Activated naive CD4-positive, alpha-beta T cell treated with anti-CD3 and anti-CD28 coated beads, Interleukin-2, amount 50 U/mL, for 24 hours (primary cell): ENCODE results near the gene MPP7.
A peak's percentile ranks its signal among the peaks of the same experiment; 100 is the strongest.
"Not testable (repeated sequence)": the region's sequence is repeated elsewhere in the genome, so short reads cannot be mapped to it uniquely, and the experiment has no call there.

Experiments
- H3K27ac Mint-ChIP-seq: one replicate; pipeline ENCODE4 v1.8.0; 2021; ENCODE audit warnings: mild to moderate bottlenecking, mixed read lengths
- H3K27me3 Mint-ChIP-seq: one replicate; pipeline ENCODE4 v1.8.0; 2021; ENCODE audit warnings: mixed read lengths
- H3K36me3 Mint-ChIP-seq: one replicate; pipeline ENCODE4 v1.8.0; 2021; ENCODE audit warnings: mixed read lengths
- H3K4me1 Mint-ChIP-seq: one replicate; pipeline ENCODE4 v1.8.0; 2021; ENCODE audit warnings: mixed read lengths
- H3K4me3 Mint-ChIP-seq: one replicate; pipeline ENCODE4 v1.8.0; 2021; ENCODE audit warnings: mild to moderate bottlenecking, mixed read lengths
- H3K9me3 Mint-ChIP-seq: one replicate; pipeline ENCODE4 v1.8.0; 2021; ENCODE audit warnings: mixed read lengths

MPP7 gene

DNA sequence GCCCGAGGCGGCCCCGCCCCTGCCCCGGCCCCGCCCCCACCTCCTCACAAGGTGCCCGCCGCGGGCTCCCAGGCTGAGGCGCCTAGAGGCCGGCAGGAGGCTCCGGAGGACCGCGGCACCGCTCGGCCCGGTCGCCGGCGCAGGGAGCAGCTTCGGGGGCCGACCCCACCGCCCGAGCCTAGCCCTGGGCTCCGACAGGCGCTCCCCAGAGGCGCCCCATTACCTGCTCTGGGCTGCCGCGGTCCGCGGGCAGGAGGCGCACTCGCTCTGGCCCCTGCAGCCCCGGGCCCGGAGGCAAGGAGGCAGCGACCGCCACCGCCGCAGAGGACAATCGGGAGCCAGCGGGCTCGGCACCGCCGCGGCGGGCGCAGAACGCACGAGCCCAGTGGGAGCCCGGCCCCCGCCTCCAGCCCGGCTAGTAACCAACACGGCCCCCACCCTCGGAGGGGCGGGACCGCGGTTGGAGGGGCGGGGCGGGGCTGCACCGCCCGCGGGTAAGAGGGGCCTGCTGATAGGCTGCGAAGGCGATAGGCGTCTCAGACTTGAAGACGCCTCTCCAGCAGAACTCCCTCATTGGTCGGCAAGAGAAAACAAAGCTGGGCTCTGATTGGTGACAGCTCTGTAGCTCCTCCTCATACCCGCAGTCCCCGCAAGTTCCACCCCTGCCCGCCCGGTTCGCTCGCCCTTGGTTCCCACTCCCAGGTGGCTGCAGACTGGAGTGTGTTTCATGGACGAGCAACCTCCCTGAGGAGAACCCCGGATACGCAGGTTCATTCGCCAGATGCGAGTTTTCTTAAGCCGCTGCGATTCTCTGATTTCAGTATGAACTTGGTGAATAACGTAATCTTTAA lies at the start of gene MPP7:
TSS of gene MPP7 (minus strand) at position 427 of the 851 bp plus-strand sequence. CDS start 64,460 bp downstream, outside the sequence.
- H3K36me3 Mint-ChIP-seq: no peaks in the 10 kb centered on the region
- H3K27ac Mint-ChIP-seq: peak within 1 kb of the TSS; percentile 76
- no peaks in the 10 kb centered on the region for H3K27me3 Mint-ChIP-seq
- peaks cover 65% of the 10 kb centered on the region for H3K4me1 Mint-ChIP-seq
- peak within 1 kb of the TSS; percentile 95 for H3K4me3 Mint-ChIP-seq
- no peaks in the 10 kb centered on the region for H3K9me3 Mint-ChIP-seq

DNA sequence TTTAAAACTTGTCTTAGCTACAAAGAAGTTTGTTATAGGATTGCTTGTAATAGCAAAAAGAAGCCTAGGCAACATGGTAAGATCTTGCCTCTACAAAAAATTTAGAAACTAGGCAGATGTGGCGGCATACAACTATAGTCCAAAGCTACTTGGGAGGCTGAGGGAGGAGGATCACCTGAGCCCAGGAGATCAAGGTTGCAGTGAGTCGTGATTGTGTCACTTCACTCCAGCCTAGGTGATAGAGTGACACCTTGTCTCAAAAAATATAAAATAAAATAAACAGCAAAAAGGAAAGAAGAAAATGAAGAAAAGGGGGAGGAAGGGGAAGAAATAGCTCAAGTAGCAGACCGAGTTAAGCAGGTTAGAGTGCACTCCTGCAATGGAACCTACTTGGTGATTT lies 47.0 kb upstream of the MPP7 start:
- H3K27ac Mint-ChIP-seq: no peak overlapping the region

GRCh38 chr10:28343987-28344895 lies 41.4 kb upstream of the MPP7 start:
- Mint-ChIP-seq H3K27ac (peak overlapping the region; percentile 25), H3K4me3 (no peak overlapping the region), H3K4me1 (peaks cover 6% of the 10 kb centered on the region), H3K27me3 (no peaks in the 10 kb centered on the region), H3K36me3 (peaks cover 9% of the 10 kb centered on the region), H3K9me3 (peaks cover 20% of the 10 kb centered on the region)

More for the DNA sequence above, 47.0 kb upstream of the MPP7 start:
- peaks cover 2% of the 10 kb centered on the region for H3K36me3 Mint-ChIP-seq
- H3K4me3 Mint-ChIP-seq: no peak overlapping the region
- no peaks in the 10 kb centered on the region for H3K4me1 Mint-ChIP-seq
- H3K9me3 Mint-ChIP-seq: peaks cover 9% of the 10 kb centered on the region
- H3K27me3 Mint-ChIP-seq: no peaks in the 10 kb centered on the region

GRCh38 chr10:28343252-28343651 lies 40.4 kb upstream of the MPP7 start:
- H3K4me3 Mint-ChIP-seq: no peak overlapping the region
- no peak overlapping the region for H3K27ac Mint-ChIP-seq
- H3K27me3 Mint-ChIP-seq: no peaks in the 10 kb centered on the region
- peaks cover 9% of the 10 kb centered on the region for H3K36me3 Mint-ChIP-seq
- H3K9me3 Mint-ChIP-seq: peaks cover 20% of the 10 kb centered on the region
- peaks cover 9% of the 10 kb centered on the region for H3K4me1 Mint-ChIP-seq

DNA sequence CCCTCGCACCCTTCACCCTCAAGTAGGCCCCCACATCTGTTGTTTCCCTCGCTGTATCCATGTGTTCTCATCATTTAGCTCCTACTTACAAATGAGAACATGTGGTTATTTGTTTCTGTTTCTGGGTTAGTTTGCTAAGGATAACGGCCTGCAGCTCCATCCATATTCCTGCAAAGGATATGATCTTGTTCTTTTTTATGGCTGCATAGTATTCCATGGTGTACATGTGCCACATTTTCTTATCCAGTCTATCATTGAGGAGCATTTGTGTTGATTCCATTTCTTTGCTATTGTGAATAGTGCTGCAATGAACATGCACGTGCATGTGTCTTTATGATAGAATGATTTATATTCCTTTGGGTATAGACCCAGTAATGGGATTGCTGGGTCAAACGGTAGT lies 38.8 kb upstream of the MPP7 start:
- not testable (repeated sequence) for H3K36me3 Mint-ChIP-seq, H3K27ac Mint-ChIP-seq, H3K4me3 Mint-ChIP-seq, H3K27me3 Mint-ChIP-seq
- Mint-ChIP-seq H3K9me3 (peaks cover 15% of the 10 kb centered on the region), H3K4me1 (peaks cover 21% of the 10 kb centered on the region)

DNA sequence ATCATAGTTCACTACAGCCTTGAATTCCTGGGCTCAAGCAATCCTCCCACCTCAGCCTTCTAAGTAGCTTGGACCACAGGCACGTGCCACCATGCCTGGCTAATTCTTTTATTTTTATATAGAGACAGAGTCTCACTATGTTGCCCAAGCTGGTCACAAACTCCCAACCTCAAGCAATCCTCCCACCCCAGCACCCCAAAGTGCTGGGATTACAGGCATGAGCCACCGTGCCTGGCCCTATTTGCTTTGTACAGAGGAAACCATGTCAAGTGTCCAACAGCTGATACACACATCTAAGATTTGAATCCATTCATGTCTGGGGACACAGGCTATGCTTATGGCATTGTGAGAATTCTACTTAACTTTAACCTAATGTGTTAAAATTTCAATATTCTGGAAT lies 29.9 kb upstream of the MPP7 start:
- Mint-ChIP-seq H3K36me3 (no peaks in the 10 kb centered on the region), H3K27ac (peak overlapping the region; percentile 92), H3K4me1 (peaks cover 85% of the 10 kb centered on the region), H3K27me3 (no peaks in the 10 kb centered on the region), H3K4me3 (peak overlapping the region; percentile 89), H3K9me3 (no peaks in the 10 kb centered on the region)

DNA sequence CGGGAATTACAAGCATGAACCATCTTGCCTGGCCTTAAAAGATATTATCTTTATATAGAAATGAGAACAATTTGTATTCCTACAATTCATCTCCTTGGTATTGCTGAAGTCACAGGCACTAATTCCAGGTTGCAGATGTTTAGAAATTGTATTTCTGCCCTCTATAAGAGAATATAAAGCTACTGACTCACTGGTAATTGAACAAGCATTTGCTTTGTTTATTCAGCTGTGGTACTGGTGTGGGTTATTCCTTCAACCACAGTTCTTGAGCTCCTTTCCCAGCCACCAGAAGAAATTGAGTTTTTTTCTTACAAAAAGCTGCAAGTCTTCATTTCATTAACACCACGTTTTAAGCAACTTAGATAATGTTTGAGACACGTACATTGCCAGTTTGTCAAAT lies 29.0 kb upstream of the MPP7 start:
- H3K36me3 Mint-ChIP-seq: no peaks in the 10 kb centered on the region
- peak overlapping the region; percentile 64 for H3K4me3 Mint-ChIP-seq
- H3K9me3 Mint-ChIP-seq: no peaks in the 10 kb centered on the region
- H3K27ac Mint-ChIP-seq: peak overlapping the region; percentile 94
- peaks cover 85% of the 10 kb centered on the region for H3K4me1 Mint-ChIP-seq
- H3K27me3 Mint-ChIP-seq: no peaks in the 10 kb centered on the region

GRCh38 chr10:28331066-28331465 lies 28.2 kb upstream of the MPP7 start:
- peak overlapping the region; percentile 91 for H3K27ac Mint-ChIP-seq
- H3K27me3 Mint-ChIP-seq: no peaks in the 10 kb centered on the region
- no peaks in the 10 kb centered on the region for H3K36me3 Mint-ChIP-seq
- H3K9me3 Mint-ChIP-seq: no peaks in the 10 kb centered on the region
- H3K4me3 Mint-ChIP-seq: peak overlapping the region; percentile 49
- peaks cover 85% of the 10 kb centered on the region for H3K4me1 Mint-ChIP-seq

- Mint-ChIP-seq H3K4me3 (no peak overlapping the region), H3K9me3 (no peaks in the 10 kb centered on the region), H3K36me3 (peaks cover 2% of the 10 kb centered on the region), H3K27ac (no peak overlapping the region), H3K4me1 (peaks cover 74% of the 10 kb centered on the region), H3K27me3 (no peaks in the 10 kb centered on the region)
These were observed 25.5 kb upstream of the MPP7 start for GRCh38 chr10:28328346-28328745.

- Mint-ChIP-seq H3K27ac (peak overlapping the region; percentile 62), H3K4me3 (no peak overlapping the region), H3K4me1 (peaks cover 71% of the 10 kb centered on the region), H3K27me3 (no peaks in the 10 kb centered on the region), H3K9me3 (no peaks in the 10 kb centered on the region), H3K36me3 (peaks cover 3% of the 10 kb centered on the region)
These were observed 24.6 kb upstream of the MPP7 start for GRCh38 chr10:28327491-28327880.

DNA sequence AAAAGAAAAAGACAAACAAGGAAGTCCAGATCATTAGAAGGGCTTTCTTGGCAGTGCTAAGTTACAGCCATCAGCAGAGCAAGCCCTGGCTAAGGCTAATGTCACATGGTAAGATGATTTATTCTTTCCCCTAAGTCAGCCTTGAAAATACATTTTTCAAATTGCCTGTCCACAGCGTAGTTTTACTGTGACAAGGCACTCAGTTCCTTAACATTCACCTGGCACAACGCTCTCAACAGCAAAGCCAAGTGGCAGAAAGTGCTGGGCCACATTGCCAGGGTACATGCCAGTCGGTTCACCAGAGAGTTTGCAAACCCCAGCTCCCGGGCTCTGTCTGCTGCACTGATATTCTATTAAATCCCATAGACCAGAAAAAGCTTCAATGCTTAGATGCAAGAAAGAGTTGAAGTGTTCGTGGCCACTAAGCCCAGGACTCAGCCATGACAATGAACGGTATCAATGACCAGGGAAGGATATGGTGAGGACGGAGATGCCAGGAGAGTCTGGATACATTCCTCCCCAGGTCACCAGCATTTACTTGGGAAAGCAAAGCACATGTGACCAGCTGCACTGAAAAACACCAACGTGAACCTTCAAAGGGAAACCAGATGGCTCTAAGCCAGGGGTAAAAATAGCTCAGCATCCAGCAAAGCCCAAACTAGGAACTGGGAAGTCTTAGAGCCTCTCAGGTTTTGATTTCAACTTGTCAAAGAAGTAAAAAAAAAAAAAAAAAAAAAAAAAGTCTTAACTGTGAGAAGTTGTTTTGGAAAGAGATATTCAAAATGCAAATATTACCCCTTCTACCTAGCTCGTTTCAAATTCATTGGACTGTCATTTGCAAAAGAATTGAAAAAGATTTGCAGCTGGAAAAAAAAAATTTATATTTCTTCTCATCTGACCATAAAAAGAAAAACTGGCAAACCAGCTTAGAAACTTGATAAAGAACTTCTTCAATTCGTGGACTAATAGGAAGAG lies 23.9 kb upstream of the MPP7 start:
- Mint-ChIP-seq H3K27me3 (no peaks in the 10 kb centered on the region), H3K4me1 (peaks cover 66% of the 10 kb centered on the region), H3K9me3 (no peaks in the 10 kb centered on the region), H3K36me3 (peaks cover 4% of the 10 kb centered on the region), H3K4me3 (peak overlapping the region; percentile 51), H3K27ac (peak overlapping the region; percentile 43)

- Mint-ChIP-seq H3K36me3 (peaks cover 9% of the 10 kb centered on the region), H3K27me3 (no peaks in the 10 kb centered on the region), H3K4me1 (peaks cover 41% of the 10 kb centered on the region), H3K4me3 (no peak overlapping the region), H3K27ac (no peak overlapping the region), H3K9me3 (no peaks in the 10 kb centered on the region)
These were observed 17.9 kb upstream of the MPP7 start for GRCh38 chr10:28320799-28321198.

GRCh38 chr10:28320090-28320489 lies 17.2 kb upstream of the MPP7 start:
- Mint-ChIP-seq H3K4me3 (no peak overlapping the region), H3K27ac (no peak overlapping the region), H3K9me3 (no peaks in the 10 kb centered on the region), H3K27me3 (no peaks in the 10 kb centered on the region), H3K4me1 (peaks cover 38% of the 10 kb centered on the region), H3K36me3 (peaks cover 9% of the 10 kb centered on the region)

GRCh38 chr10:28319061-28319460 lies 16.2 kb upstream of the MPP7 start:
- not testable (repeated sequence) for H3K36me3 Mint-ChIP-seq, H3K4me3 Mint-ChIP-seq, H3K27me3 Mint-ChIP-seq, H3K9me3 Mint-ChIP-seq
- peak overlapping the region; percentile 12 for H3K27ac Mint-ChIP-seq
- peaks cover 33% of the 10 kb centered on the region for H3K4me1 Mint-ChIP-seq

GRCh38 chr10:28318626-28319025 lies 15.8 kb upstream of the MPP7 start:
- peaks cover 7% of the 10 kb centered on the region for H3K36me3 Mint-ChIP-seq
- H3K4me3 Mint-ChIP-seq: no peak overlapping the region
- no peak overlapping the region for H3K27ac Mint-ChIP-seq
- no peaks in the 10 kb centered on the region for H3K27me3 Mint-ChIP-seq
- H3K9me3 Mint-ChIP-seq: no peaks in the 10 kb centered on the region
- H3K4me1 Mint-ChIP-seq: peaks cover 34% of the 10 kb centered on the region
